Fibroblast of lung (primary cell): ENCODE results near the gene DLG2. TPM values are rescaled to one million over a fixed set of nuclear protein-coding genes. Genes with fewer than 3 reads are reported as not detected.

Experiments used
- DNase-seq, 2 donors: peaks; one replicate each; pipeline versions ENCODE4 v3.0.0 to v3.0.0-alpha.2; 2010; ENCODE audit warnings: low read depth in 2 of 2
- H2AFZ ChIP-seq: 2 replicates; pipeline ENCODE4 v1.5.1; 2012; ENCODE audit warnings: low read length, control low read depth, inconsistent platforms
- H3K27ac ChIP-seq: 2 replicates; pipeline ENCODE4 v1.5.1; 2011; ENCODE audit warnings: low read length, control low read depth; ENCODE audit not compliant: insufficient read depth
- H3K27me3 ChIP-seq: 2 replicates; pipeline ENCODE4 v1.5.1; 2011; ENCODE audit warnings: mild to moderate bottlenecking, low read length; ENCODE audit not compliant: control insufficient read depth, insufficient read depth
- H3K36me3 ChIP-seq: 2 replicates; pipeline ENCODE4 v1.5.1; 2011; ENCODE audit warnings: low read length; ENCODE audit not compliant: control insufficient read depth, insufficient read depth
- H3K4me1 ChIP-seq: 2 replicates; pipeline ENCODE4 v1.5.1; 2011; ENCODE audit warnings: low read length; ENCODE audit not compliant: control insufficient read depth, insufficient read depth; ENCODE audit errors: extremely low read depth
- H3K4me2 ChIP-seq: 2 replicates; pipeline ENCODE4 v1.5.1; 2011; ENCODE audit warnings: low read length, control low read depth; ENCODE audit not compliant: insufficient read depth; ENCODE audit errors: extremely low read depth
- H3K4me3 ChIP-seq, 4 experiments: fragments of 200-600 bp in 1 of 4; sonication (generic) in 1 of 4; replicated peaks in 1 of 4; 2 replicates each; pipeline ENCODE4 v1.5.1; 2011 to 2016; ENCODE audit warnings: low read length in 4 of 4, low read depth in 3 of 4, mild to moderate bottlenecking in 3 of 4, control low read depth in 2 of 4, inconsistent platforms in 1 of 4, mixed read lengths in 1 of 4; ENCODE audit not compliant: insufficient read depth in 1 of 4; ENCODE audit errors: control extremely low read depth in 1 of 4
- H3K79me2 ChIP-seq: 2 replicates; pipeline ENCODE4 v1.5.1; 2012; ENCODE audit warnings: mild to moderate bottlenecking, low read length, inconsistent platforms; ENCODE audit not compliant: control insufficient read depth, insufficient read depth
- H3K9ac ChIP-seq: 2 replicates; pipeline ENCODE4 v1.5.1; 2011; ENCODE audit warnings: mild to moderate bottlenecking, low read length, control low read depth; ENCODE audit not compliant: insufficient read depth
- H3K9me3 ChIP-seq: 2 replicates; pipeline ENCODE4 v1.5.1; 2012; ENCODE audit warnings: low read depth, low read length; ENCODE audit not compliant: control insufficient read depth, insufficient read depth
- H4K20me1 ChIP-seq: 2 replicates; pipeline ENCODE4 v1.5.1; 2011; ENCODE audit warnings: low read length; ENCODE audit not compliant: control insufficient read depth, insufficient read depth; ENCODE audit errors: extremely low read depth
- EZH2 ChIP-seq: IDR thresholded peaks from 2 replicates; pipeline ENCODE4 v1.5.1; 2012; ENCODE audit warnings: low read length, control low read depth, mild to moderate bottlenecking; ENCODE audit errors: missing control alignments
- polyA plus RNA-seq, 2 donors: library from polyadenylated mRNA; depleted of rRNA in 1 of 2; stranded (reverse) in 1 of 2; unstranded in 1 of 2; fragments of >200 nt; gene quantifications; 2 replicates each; pipeline ENCODE4 v1.2.1, GENCODE V29; 2011 to 2012; ENCODE audit warnings: missing spikeins in 1 of 2
- total RNA-seq: library from RNA; depleted of rRNA; stranded (reverse); fragments of >200 nt; gene quantifications from 2 replicates; pipeline ENCODE4 v1.2.1, GENCODE V29; 2014
- TF ChIP-seq, protein P1 (sequence below), 2 donors: IDR thresholded peaks in 1 of 2; conservative IDR thresholded peaks in 1 of 2; 1 replicate in 1 of 2; 2 replicates in 1 of 2; pipeline ENCODE4 v1.5.1; 2011 to 2012; ENCODE audit warnings: low read length in 2 of 2, control low read depth in 1 of 2, inconsistent platforms in 1 of 2, low read depth in 1 of 2, mild to moderate bottlenecking in 1 of 2

The DLG2 gene
- total and polyA plus RNA-seq, 2 donors (not counting 1 experiment from before 2014, with no cell fraction given): 0.77 to 2.3 TPM

- DNase-seq: no peak
- Histone ChIP-seq H3K9me3 (no peaks in the 10 kb centered on the region), H3K27ac (no peak overlapping the region), H3K4me2 (no peak overlapping the region), H4K20me1 (no peaks in the 10 kb centered on the region), H3K36me3 (no peaks in the 10 kb centered on the region), H3K9ac (no peak overlapping the region), H2AFZ (no peak overlapping the region), H3K4me3 (no peak overlapping the region), H3K4me1 (no peaks in the 10 kb centered on the region), H3K79me2 (no peaks in the 10 kb centered on the region), H3K27me3 (peaks cover 2% of the 10 kb centered on the region)
- TF ChIP-seq, protein P1, sequence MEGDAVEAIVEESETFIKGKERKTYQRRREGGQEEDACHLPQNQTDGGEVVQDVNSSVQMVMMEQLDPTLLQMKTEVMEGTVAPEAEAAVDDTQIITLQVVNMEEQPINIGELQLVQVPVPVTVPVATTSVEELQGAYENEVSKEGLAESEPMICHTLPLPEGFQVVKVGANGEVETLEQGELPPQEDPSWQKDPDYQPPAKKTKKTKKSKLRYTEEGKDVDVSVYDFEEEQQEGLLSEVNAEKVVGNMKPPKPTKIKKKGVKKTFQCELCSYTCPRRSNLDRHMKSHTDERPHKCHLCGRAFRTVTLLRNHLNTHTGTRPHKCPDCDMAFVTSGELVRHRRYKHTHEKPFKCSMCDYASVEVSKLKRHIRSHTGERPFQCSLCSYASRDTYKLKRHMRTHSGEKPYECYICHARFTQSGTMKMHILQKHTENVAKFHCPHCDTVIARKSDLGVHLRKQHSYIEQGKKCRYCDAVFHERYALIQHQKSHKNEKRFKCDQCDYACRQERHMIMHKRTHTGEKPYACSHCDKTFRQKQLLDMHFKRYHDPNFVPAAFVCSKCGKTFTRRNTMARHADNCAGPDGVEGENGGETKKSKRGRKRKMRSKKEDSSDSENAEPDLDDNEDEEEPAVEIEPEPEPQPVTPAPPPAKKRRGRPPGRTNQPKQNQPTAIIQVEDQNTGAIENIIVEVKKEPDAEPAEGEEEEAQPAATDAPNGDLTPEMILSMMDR (conservative IDR thresholded peaks at IDR 0.05 in 1 of 2, IDR thresholded peaks at IDR 0.05 in 1 of 2; ENCODE audit: low read depth in 1 of 2, low read length in 2 of 2): no peak
- TF ChIP-seq EZH2: no peak
These were observed 1904.6 kb downstream of the DLG2 start for GRCh38 chr11:83722392-83723119.

DNA sequence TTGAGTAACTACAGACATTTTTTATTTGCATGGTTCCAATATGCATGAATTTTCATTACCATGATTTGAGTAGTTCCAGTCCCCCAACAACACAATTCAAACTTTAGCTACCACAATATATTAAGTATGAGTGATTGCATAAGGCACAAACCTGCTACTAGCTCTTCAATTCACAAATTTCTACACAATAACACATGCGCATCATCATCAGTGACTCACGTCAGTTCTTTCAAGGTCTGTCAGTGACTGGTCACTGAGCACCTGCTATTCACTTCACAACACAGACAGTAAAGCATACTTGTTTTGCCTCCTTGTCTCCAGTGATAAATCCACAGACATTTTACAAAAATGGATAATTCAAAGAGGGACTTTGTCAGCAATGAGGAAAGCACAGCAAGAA lies 1905.9 kb downstream of the DLG2 start:
- Histone ChIP-seq H3K4me3 (no peak overlapping the region), H3K9ac (no peak overlapping the region), H3K27me3 (no peaks in the 10 kb centered on the region), H3K79me2 (no peaks in the 10 kb centered on the region), H3K4me1 (no peaks in the 10 kb centered on the region), H3K4me2 (no peak overlapping the region), H3K36me3 (no peaks in the 10 kb centered on the region), H3K27ac (no peak overlapping the region), H2AFZ (no peak overlapping the region), H3K9me3 (no peaks in the 10 kb centered on the region), H4K20me1 (no peaks in the 10 kb centered on the region)
- DNase-seq: no peak
- TF ChIP-seq EZH2: no peak
- TF ChIP-seq, protein P1 (conservative IDR thresholded peaks at IDR 0.05 in 1 of 2, IDR thresholded peaks at IDR 0.05 in 1 of 2; ENCODE audit: low read depth in 1 of 2, low read length in 2 of 2): no peak

DNA sequence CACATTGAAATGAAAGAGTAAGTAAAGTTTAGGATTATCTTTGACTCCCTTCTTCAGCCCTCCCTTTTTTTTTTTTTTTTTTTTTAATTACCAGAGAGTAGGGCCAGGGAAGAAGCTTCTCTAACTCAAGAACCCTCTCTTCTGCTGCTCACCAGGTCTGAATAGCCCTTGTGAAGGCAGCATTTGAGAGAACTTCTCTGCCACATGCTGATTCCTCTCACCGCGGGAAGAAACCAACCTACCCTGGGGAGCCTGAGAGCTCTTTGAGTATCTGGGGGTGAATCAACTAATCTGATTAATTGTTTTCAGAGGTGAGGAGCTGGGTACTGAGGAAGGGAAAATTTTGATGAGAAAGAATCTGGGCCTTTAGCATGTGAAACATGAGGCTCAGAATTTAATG lies 1906.5 kb downstream of the DLG2 start:
- no peak overlapping the region for H3K27ac ChIP-seq
- no peaks in the 10 kb centered on the region for H3K4me1 ChIP-seq
- H3K9me3 ChIP-seq: no peaks in the 10 kb centered on the region
- no peak overlapping the region for H3K9ac ChIP-seq
- no peak for DNase-seq
- H3K4me2 ChIP-seq: no peak overlapping the region
- no peaks in the 10 kb centered on the region for H3K79me2 ChIP-seq
- no peaks in the 10 kb centered on the region for H4K20me1 ChIP-seq
- H3K36me3 ChIP-seq: no peaks in the 10 kb centered on the region
- TF ChIP-seq, protein P1 (conservative IDR thresholded peaks at IDR 0.05 in 1 of 2, IDR thresholded peaks at IDR 0.05 in 1 of 2; ENCODE audit: low read depth in 1 of 2, low read length in 2 of 2): no peak
- no peak for TF ChIP-seq EZH2
- H3K27me3 ChIP-seq: no peaks in the 10 kb centered on the region
- H3K4me3 ChIP-seq: no peak overlapping the region
- H2AFZ ChIP-seq: no peak overlapping the region
